ENCODE measurements around the gene MMP3. TPM values are rescaled to one million over a fixed set of nuclear protein-coding genes. Genes with fewer than 3 reads are reported as not detected.

MMP3 gene
- total RNA-seq, 2 experiments from 2014 or later: not detected

DNA sequence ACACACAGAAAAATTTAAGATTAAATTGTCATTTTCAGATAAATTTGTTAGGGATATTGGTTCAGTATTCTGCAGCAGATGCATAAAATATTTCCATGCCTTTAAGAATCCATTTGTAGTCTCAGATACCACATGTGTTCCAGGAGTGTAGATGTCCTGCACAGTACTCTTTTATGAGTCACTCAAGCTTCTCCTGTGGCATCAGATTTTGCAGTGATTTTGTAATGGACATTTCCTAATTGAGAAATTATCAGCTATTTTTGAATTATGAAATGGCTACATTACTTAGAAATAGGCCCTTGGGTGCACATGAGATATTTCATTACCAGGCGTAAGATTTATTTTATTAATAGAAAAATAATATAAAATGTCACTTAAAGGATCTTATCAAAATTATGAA lies 18.9 kb downstream of the MMP3 start:
- Mint-ChIP-seq H3K4me1 (no peaks in the 10 kb centered on the region), H3K9me3 (ENCODE audit: low read depth) (no peaks in the 10 kb centered on the region), H3K36me3 (no peaks in the 10 kb centered on the region), H3K27me3 (no peaks in the 10 kb centered on the region), H3K27ac (no peak overlapping the region), H3K4me3 (no peak overlapping the region)
- CTCF ChIA-PET: no interaction called here
- no peak for DNase-seq
- no peak for ATAC-seq

DNA sequence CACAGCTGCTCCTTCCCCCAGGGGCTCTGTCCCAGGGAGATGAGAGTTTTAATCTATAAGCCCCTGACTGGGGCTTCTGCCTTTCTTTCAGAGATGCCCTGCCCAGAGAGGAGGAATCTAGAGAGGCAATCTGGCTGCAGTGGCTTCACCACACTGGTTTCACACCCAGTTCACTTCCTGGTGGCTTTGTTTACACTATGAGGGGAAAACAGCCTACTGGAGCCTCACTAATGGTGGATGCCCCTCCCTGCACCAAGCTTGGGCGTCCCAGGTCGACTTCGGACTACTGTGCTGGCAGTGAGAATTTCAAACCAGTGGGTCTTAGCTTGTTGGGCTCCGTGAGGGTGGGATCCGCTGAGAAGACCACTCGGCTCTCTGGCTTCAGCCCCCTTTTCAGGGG lies 23.9 kb downstream of the MMP3 start:
- CTCF ChIA-PET: interaction anchor here (0.6 kb wide), 1 partner anchor 95 kb away, joined by 4 read pairs; no protein-coding TSS in a partner anchor
- H3K36me3 Mint-ChIP-seq: no peaks in the 10 kb centered on the region
- H3K27me3 Mint-ChIP-seq: no peaks in the 10 kb centered on the region
- no peak overlapping the region for H3K4me3 Mint-ChIP-seq
- no peaks in the 10 kb centered on the region for H3K9me3 Mint-ChIP-seq (ENCODE audit: low read depth)
- H3K27ac Mint-ChIP-seq: no peak overlapping the region
- no peaks in the 10 kb centered on the region for H3K4me1 Mint-ChIP-seq
- ATAC-seq (no peak), DNase-seq (no peak)

- Mint-ChIP-seq H3K27ac (no peak overlapping the region), H3K27me3 (peaks cover 9% of the 10 kb centered on the region), H3K4me3 (no peak overlapping the region), H3K36me3 (no peaks in the 10 kb centered on the region), H3K4me1 (no peaks in the 10 kb centered on the region), H3K9me3 (ENCODE audit: low read depth) (no peaks in the 10 kb centered on the region)
- CTCF ChIA-PET: no interaction called here
- DNase-seq (no peak), ATAC-seq (no peak)
Observed at GRCh38 chr11:102813484-102813883, 29.9 kb downstream of the MMP3 start.

- Mint-ChIP-seq H3K27me3 (peaks cover 9% of the 10 kb centered on the region), H3K27ac (no peak overlapping the region), H3K36me3 (no peaks in the 10 kb centered on the region), H3K4me3 (no peak overlapping the region), H3K9me3 (ENCODE audit: low read depth) (no peaks in the 10 kb centered on the region), H3K4me1 (no peaks in the 10 kb centered on the region)
- CTCF ChIA-PET: no interaction called here
- ATAC-seq (no peak), DNase-seq (no peak)
Observed at GRCh38 chr11:102812188-102812587, 31.2 kb downstream of the MMP3 start.

DNA sequence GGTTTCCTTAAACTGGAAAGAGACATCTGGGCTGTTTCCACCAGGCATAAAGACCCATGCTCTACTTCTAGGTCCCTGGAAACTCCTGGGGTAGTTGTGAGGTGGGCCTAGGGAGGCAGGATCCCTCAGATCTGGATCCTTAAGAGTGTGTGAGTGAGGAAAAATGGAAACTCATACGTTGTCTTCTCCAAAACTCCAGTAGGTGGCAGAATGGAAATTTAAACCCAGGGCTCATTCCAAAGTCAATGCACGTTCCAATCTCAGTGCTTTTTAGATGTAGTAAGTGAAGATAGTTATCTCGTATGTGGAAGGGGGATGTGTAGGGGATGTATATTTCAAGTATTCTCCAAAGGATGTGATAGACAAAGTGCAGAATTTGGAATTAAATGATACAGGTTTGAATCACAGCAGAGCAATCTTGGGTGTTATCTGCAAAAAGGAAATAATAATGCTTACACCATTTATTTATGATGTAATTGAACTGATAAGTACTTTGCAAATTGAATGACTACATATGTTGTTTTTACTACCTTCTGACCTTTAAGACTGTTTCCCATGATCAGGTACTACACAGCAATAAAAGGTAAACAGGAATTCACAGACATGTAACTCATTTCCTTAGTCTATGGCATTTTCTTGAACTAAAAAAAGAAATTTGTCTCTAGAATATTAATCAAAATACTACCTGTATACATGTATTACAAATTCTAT lies 32.3 kb downstream of the MMP3 start:
- CTCF ChIA-PET: no interaction called here
- Mint-ChIP-seq H3K36me3 (no peaks in the 10 kb centered on the region), H3K27me3 (peaks cover 9% of the 10 kb centered on the region), H3K27ac (no peak overlapping the region), H3K4me3 (no peak overlapping the region), H3K4me1 (no peaks in the 10 kb centered on the region), H3K9me3 (ENCODE audit: low read depth) (no peaks in the 10 kb centered on the region)
- DNase-seq (no peak), ATAC-seq (no peak)

DNA sequence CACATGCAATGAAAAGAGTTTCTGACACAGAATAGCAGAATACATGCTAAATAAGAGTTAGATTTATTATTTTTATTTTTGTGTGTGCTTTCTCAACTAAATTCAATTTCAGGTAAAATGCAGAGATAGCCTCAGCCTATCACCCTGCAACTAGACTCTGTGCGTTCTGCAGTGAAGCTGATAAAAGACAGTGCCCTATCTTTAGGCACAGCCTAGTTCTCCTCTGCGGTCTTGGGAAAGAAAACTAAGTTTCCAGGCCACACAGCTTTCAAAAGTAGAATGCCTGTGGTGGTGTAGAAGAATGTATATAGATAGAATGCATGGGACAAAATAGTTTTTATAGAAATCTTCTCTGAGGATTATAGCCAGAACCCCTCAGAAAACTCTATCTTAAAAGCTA lies 33.4 kb downstream of the MMP3 start:
- CTCF ChIA-PET: no interaction called here
- no peak for DNase-seq
- ATAC-seq: no peak
- peaks cover 11% of the 10 kb centered on the region for H3K27me3 Mint-ChIP-seq
- H3K4me1 Mint-ChIP-seq: no peaks in the 10 kb centered on the region
- H3K4me3 Mint-ChIP-seq: no peak overlapping the region
- H3K36me3 Mint-ChIP-seq: no peaks in the 10 kb centered on the region
- no peak overlapping the region for H3K27ac Mint-ChIP-seq
- H3K9me3 Mint-ChIP-seq (ENCODE audit: low read depth): no peaks in the 10 kb centered on the region

- Mint-ChIP-seq H3K27ac (no peak overlapping the region), H3K9me3 (ENCODE audit: low read depth) (no peaks in the 10 kb centered on the region), H3K4me3 (no peak overlapping the region), H3K27me3 (peaks cover 13% of the 10 kb centered on the region), H3K36me3 (no peaks in the 10 kb centered on the region), H3K4me1 (no peaks in the 10 kb centered on the region)
- DNase-seq (no peak), ATAC-seq (peak; percentile 47)
- CTCF ChIA-PET: no interaction called here
Observed at GRCh38 chr11:102807921-102808320, 35.5 kb downstream of the MMP3 start.

- Mint-ChIP-seq H3K36me3 (no peaks in the 10 kb centered on the region), H3K27me3 (peaks cover 13% of the 10 kb centered on the region), H3K4me3 (no peak overlapping the region), H3K27ac (no peak overlapping the region), H3K9me3 (ENCODE audit: low read depth) (no peaks in the 10 kb centered on the region), H3K4me1 (no peaks in the 10 kb centered on the region)
- CTCF ChIA-PET: no interaction called here
- ATAC-seq (no peak), DNase-seq (no peak)
Observed at GRCh38 chr11:102806296-102806695, 37.1 kb downstream of the MMP3 start.

GRCh38 chr11:102802341-102802740 lies 41.1 kb downstream of the MMP3 start:
- Mint-ChIP-seq H3K4me3 (no peak overlapping the region), H3K4me1 (no peaks in the 10 kb centered on the region), H3K27ac (no peak overlapping the region), H3K36me3 (no peaks in the 10 kb centered on the region), H3K9me3 (ENCODE audit: low read depth) (no peaks in the 10 kb centered on the region), H3K27me3 (peaks cover 7% of the 10 kb centered on the region)
- DNase-seq (no peak), ATAC-seq (no peak)
- CTCF ChIA-PET: no interaction called here

GRCh38 chr11:102800767-102801166 lies 42.6 kb downstream of the MMP3 start:
- CTCF ChIA-PET: no interaction called here
- Mint-ChIP-seq H3K27me3 (peaks cover 6% of the 10 kb centered on the region), H3K27ac (no peak overlapping the region), H3K36me3 (no peaks in the 10 kb centered on the region), H3K4me3 (no peak overlapping the region), H3K4me1 (no peaks in the 10 kb centered on the region), H3K9me3 (ENCODE audit: low read depth) (no peaks in the 10 kb centered on the region)
- DNase-seq: no peak
- no peak for ATAC-seq

DNA sequence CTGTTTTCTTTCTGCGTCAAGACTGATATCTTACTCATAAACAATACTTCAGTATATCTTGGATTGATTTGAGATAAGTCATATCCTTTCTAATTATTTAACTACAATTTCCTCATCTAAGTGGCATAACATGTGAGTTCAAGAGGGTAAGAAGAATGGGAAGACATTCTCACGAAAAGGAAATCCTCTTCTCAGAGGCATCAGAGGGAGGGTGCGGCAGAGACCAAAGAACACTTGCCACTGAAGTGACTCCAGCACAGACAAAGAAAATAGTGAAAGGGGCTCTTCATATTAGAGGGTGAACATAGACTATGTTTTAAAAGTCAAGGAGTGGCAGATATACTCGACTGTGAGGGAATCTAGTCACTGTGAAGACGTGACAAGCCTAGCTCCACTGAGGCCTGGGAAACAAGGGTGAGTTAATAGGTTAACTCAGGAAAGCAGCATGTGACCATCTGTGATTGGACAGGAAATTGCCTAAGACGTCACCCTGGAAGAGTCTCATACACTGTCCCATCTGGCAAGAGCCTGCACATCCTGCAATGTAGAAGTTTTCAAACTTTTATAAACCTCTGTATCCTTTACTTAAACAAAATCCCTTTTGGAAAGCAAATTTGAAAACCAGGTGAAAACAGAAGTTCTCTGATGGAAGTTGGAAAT lies 43.6 kb downstream of the MMP3 start:
- H3K4me3 Mint-ChIP-seq: no peak overlapping the region
- ATAC-seq: no peak
- DNase-seq: no peak
- H3K4me1 Mint-ChIP-seq: no peaks in the 10 kb centered on the region
- H3K27me3 Mint-ChIP-seq: peaks cover 5% of the 10 kb centered on the region
- H3K27ac Mint-ChIP-seq: no peak overlapping the region
- CTCF ChIA-PET: no interaction called here
- no peaks in the 10 kb centered on the region for H3K36me3 Mint-ChIP-seq
- H3K9me3 Mint-ChIP-seq (ENCODE audit: low read depth): no peaks in the 10 kb centered on the region

DNA sequence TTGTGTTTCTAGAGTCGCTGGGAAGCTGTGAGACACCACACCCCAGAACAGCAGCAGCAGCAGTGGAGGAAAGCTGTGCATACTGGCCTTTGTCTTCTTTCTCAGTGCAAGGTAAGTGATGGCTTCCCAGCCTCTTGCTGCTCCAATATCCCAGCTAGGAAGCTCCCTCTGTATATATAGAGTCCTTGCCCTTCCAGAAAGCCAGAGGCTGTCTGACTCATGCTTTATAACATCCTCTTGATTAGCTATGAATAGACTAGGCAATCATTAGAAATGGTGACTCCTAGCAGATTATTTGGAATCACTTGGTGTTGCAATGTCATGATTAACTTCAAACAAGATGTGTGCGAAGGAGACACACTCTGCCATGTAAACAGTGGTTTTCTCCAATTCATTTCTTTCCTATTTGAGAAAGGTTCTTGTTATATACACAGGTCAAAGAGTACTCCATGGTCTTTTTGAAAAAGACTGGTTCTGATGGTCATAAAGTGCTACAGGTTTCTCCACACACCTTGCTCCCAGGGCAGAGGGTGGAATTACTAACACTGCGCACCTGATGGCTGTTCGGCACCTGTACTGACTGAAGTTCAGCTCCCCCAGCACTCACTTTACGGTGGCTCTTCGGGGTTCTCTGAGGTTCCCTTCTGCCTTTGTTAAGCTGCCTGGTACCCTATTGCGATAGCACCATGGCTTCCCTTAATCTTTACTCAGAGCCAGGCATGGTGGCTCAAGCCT lies 45.2 kb downstream of the MMP3 start, which contains the start of gene MMP1:
TSS of gene MMP1 (minus strand) at position 149 of the 735 bp plus-strand sequence. CDS start at position 81, 68 bp downstream.
- DNase-seq (no peak), ATAC-seq (no peak)
- Mint-ChIP-seq H3K27me3 (no peaks in the 10 kb centered on the region), H3K9me3 (ENCODE audit: low read depth) (no peaks in the 10 kb centered on the region), H3K4me1 (no peaks in the 10 kb centered on the region), H3K4me3 (no peak within 1 kb of the TSS), H3K27ac (no peak within 1 kb of the TSS), H3K36me3 (no peaks in the 10 kb centered on the region)
- CTCF ChIA-PET: no interaction called here

DNA sequence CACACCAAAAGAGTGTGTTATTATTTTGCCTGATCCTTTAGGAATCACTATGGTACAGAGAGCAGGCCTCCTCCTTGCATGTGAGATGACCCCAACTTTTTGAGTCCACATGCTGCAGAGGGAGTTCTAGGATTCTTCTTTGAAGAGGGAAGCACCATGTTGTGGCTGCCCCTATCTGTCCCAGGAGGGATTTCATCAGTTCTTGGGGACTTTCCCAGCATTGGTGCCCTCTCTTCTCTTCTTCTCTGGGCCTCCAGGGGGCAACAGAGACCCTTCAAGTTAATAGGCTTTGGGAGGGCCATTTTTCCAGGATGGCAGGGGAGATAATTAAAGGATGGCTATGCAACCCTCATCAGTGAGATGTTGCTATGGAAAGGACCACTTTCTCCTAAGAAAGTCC lies 49.0 kb downstream of the MMP3 start:
- no peak for DNase-seq
- no peaks in the 10 kb centered on the region for H3K9me3 Mint-ChIP-seq (ENCODE audit: low read depth)
- no peak overlapping the region for H3K4me3 Mint-ChIP-seq
- no peaks in the 10 kb centered on the region for H3K4me1 Mint-ChIP-seq
- CTCF ChIA-PET: interaction anchor here (0.6 kb wide), 1 partner anchor 260 kb away, joined by 3 read pairs; no protein-coding TSS in a partner anchor
- no peak overlapping the region for H3K27ac Mint-ChIP-seq
- no peak for ATAC-seq
- no peaks in the 10 kb centered on the region for H3K36me3 Mint-ChIP-seq
- H3K27me3 Mint-ChIP-seq: no peaks in the 10 kb centered on the region
